NB4 (cell line): Measurements from ENCODE around the gene SHISAL1.
A peak's percentile ranks its signal among the peaks of the same experiment; 100 is the strongest.

ENCODE experiments used
- DNase-seq: peaks from one replicate; pipeline ENCODE4 v3.0.0; 2010; ENCODE audit warnings: low read depth
- H3K4me3 ChIP-seq: one replicate; pipeline ENCODE4 v1.5.1; 2011; ENCODE audit warnings: mild to moderate bottlenecking, low read depth, low read length, moderate library complexity
- CTCF ChIP-seq: IDR thresholded peaks from one replicate; pipeline ENCODE4 v1.5.1; 2012; ENCODE audit warnings: low read depth, low read length
- MAX ChIP-seq: IDR thresholded peaks from 2 replicates; pipeline ENCODE4 v1.6.1; 2011; ENCODE audit warnings: low read depth, low read length
- MYC ChIP-seq: IDR thresholded peaks from 2 replicates; pipeline ENCODE4 v1.6.1; 2011; ENCODE audit warnings: low read depth, low read length
- POLR2A ChIP-seq: IDR thresholded peaks from 2 replicates; pipeline ENCODE4 v1.6.1; 2011; ENCODE audit warnings: mild to moderate bottlenecking; ENCODE audit not compliant: insufficient read length; ENCODE audit errors: extremely low read depth

Gene SHISAL1

GRCh38 chr22:44358709-44359440 lies 46.1 kb upstream of the SHISAL1 start:
- TF ChIP-seq POLR2A (no peak), CTCF (no peak), MYC (no peak), MAX (no peak)
- DNase-seq, result no peak
- H3K4me3 ChIP-seq, result no peak overlapping the region

- H3K4me3 ChIP-seq, result no peak overlapping the region
- no peak for DNase-seq
- TF ChIP-seq MYC (no peak), CTCF (no peak), MAX (no peak), POLR2A (no peak)
Observed at GRCh38 chr22:44357966-44358465, 45.3 kb upstream of the SHISAL1 start.

- no peak overlapping the region for H3K4me3 ChIP-seq
- peak; percentile 43 for DNase-seq
- peak; percentile 49; the same call in 1 of the 2 replicates for TF ChIP-seq MYC
- TF ChIP-seq MAX, result peak; percentile 52; the same call in 1 of the 2 replicates
- no peak for TF ChIP-seq CTCF
- no peak for TF ChIP-seq POLR2A
Observed at GRCh38 chr22:44357296-44357965, 44.7 kb upstream of the SHISAL1 start.

GRCh38 chr22:44355716-44356070 lies 42.9 kb upstream of the SHISAL1 start:
- DNase-seq, result no peak
- TF ChIP-seq CTCF (no peak), POLR2A (no peak), MYC (no peak), MAX (no peak)
- H3K4me3 ChIP-seq, result no peak overlapping the region

GRCh38 chr22:44354288-44354687 lies 41.5 kb upstream of the SHISAL1 start:
- H3K4me3 ChIP-seq, result no peak overlapping the region
- TF ChIP-seq MAX (no peak), CTCF (no peak), MYC (no peak), POLR2A (no peak)
- no peak for DNase-seq
